Nephron (organoid): Measurements from ENCODE around the gene KCTD21.

ENCODE experiments used
- H3K27ac Mint-ChIP-seq, 3 experiments: 2 replicates each; pipeline ENCODE4 v1.8.0; 2020; ENCODE audit warnings: mixed read lengths in 3 of 3, mild to moderate bottlenecking in 2 of 3, moderate library complexity in 1 of 3
- H3K27me3 Mint-ChIP-seq: 2 replicates; pipeline ENCODE4 v1.8.0; 2021; ENCODE audit warnings: low read depth, mild to moderate bottlenecking, moderate library complexity, mixed read lengths
- H3K36me3 Mint-ChIP-seq: 2 replicates; pipeline ENCODE4 v1.8.0; 2020; ENCODE audit warnings: low read depth, mixed read lengths
- H3K4me1 Mint-ChIP-seq: 2 replicates; pipeline ENCODE4 v1.8.0; 2020; ENCODE audit warnings: mixed read lengths
- H3K4me3 Mint-ChIP-seq, 3 experiments: 2 replicates each; pipeline ENCODE4 v1.8.0; 2020; ENCODE audit warnings: mild to moderate bottlenecking in 3 of 3, mixed read lengths in 3 of 3, moderate library complexity in 2 of 3
- H3K9me3 Mint-ChIP-seq: 2 replicates; pipeline ENCODE4 v1.8.0; 2020; ENCODE audit warnings: mixed read lengths
- TF ChIP-seq, protein P1 (sequence below), 3 experiments: fragments of 200-600 bp; sonication (generic); IDR thresholded peaks; one replicate each; pipeline ENCODE4 v1.5.0; 2021; ENCODE audit warnings: antibody characterized with exemption in 3 of 3; ENCODE audit not compliant: unreplicated experiment in 3 of 3

The KCTD21 gene

DNA sequence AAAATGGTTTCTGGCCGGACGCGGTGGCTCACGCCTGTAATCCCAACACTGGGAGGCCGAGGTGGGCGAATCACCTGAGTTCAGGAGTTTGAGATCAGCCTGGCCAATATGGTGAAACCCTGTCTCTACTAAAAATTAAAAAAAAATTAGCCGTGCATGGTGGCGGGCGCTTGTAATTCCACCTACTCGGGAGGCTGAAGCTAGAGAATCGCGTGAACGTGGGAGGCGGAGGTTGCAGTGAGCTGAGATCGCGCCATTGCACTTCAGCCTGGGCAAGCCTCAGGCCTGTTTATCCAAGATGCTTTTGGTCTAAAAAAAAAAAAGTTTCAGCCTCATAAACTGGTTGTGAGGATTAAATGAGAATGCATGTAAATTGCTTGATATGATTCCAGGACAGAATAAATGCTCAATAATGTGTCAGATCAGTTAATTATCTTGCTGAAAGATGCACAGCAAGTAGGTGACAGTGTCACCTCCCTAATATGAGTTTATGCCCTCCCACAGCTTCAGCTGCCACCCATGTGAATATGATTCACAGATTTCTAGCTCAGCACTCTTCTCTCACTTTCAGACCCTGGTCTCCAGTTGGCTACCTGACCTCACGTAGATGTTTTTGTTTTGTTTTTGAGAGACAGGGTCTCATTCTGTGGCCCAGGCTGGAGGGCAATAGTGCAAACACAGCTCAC lies 47.9 kb downstream of the KCTD21 start:
- Mint-ChIP-seq H3K27me3 (no peaks in the 10 kb centered on the region), H3K4me3 (peak overlapping the region; percentile 87 to 98 (median 95)), H3K9me3 (no peaks in the 10 kb centered on the region), H3K36me3 (peaks cover 42% of the 10 kb centered on the region), H3K4me1 (peaks cover 40% of the 10 kb centered on the region), H3K27ac (peak overlapping the region in 2 of 3 experiments; percentile 43 to 63)
- TF ChIP-seq, protein P1, sequence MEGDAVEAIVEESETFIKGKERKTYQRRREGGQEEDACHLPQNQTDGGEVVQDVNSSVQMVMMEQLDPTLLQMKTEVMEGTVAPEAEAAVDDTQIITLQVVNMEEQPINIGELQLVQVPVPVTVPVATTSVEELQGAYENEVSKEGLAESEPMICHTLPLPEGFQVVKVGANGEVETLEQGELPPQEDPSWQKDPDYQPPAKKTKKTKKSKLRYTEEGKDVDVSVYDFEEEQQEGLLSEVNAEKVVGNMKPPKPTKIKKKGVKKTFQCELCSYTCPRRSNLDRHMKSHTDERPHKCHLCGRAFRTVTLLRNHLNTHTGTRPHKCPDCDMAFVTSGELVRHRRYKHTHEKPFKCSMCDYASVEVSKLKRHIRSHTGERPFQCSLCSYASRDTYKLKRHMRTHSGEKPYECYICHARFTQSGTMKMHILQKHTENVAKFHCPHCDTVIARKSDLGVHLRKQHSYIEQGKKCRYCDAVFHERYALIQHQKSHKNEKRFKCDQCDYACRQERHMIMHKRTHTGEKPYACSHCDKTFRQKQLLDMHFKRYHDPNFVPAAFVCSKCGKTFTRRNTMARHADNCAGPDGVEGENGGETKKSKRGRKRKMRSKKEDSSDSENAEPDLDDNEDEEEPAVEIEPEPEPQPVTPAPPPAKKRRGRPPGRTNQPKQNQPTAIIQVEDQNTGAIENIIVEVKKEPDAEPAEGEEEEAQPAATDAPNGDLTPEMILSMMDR (IDR thresholded peaks at IDR 0.05; ENCODE audit: unreplicated experiment in 3 of 3) = no peak

DNA sequence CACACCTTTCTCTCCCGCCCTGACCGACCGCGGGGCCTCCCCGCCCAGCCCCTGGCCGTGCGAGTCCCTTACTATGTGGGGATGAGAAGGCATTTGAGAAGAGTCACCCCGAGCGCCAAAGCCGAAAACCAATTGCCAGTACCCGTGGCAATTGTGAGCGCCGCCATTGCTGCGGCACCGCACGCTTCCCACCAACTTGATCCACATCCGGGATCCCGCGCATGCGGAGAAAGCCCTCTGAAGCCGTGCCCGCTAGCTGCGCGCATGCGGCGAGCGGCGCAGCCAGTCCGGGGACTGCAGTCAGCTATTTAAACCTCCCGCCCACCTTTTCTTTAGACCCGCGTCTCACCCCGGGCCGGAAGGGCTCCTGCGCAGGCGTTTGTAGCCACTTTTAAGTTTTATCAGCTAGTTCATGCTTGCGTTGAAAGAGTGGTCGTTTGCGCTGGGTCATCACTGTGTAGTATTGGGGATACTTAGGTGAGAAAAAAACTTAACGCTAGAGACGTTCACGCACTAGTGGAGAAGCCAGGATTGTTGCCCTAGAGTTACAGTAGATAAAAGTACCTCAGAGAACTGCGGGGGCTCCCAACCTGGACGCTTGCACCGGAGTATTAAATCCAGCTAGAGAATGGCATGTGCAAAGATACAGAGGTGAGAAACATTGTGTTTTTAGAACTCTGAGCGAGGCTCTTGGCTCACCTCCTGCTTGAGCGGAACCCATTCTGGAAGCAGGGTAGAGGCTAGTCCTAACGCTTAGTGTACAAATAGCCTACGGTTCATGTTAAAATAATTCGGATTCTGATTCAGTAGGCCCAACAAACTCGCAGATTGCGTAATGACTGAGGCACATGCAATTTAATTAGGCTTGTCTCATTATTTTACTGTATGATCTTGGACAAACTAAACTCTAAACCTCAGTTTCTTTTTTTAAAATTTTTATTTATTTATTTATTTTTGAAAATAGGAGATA lies 48.7 kb downstream of the KCTD21 start, which contains the start of gene ALG8:
TSS of gene ALG8 (minus strand) at position 205 of the 970 bp plus-strand sequence. CDS start at position 167, 38 bp downstream.
- H3K36me3 Mint-ChIP-seq = peaks cover 45% of the 10 kb centered on the region
- H3K4me1 Mint-ChIP-seq = peaks cover 40% of the 10 kb centered on the region
- TF ChIP-seq, protein P1 (IDR thresholded peaks at IDR 0.05; ENCODE audit: unreplicated experiment in 3 of 3) = no peak
- peak within 1 kb of the TSS; percentile 81 to 96 (median 91) for H3K27ac Mint-ChIP-seq
- H3K9me3 Mint-ChIP-seq = peaks cover under 1% of the 10 kb centered on the region
- H3K27me3 Mint-ChIP-seq = no peaks in the 10 kb centered on the region
- H3K4me3 Mint-ChIP-seq = peak within 1 kb of the TSS; percentile 94 to 98 (median 95)

DNA sequence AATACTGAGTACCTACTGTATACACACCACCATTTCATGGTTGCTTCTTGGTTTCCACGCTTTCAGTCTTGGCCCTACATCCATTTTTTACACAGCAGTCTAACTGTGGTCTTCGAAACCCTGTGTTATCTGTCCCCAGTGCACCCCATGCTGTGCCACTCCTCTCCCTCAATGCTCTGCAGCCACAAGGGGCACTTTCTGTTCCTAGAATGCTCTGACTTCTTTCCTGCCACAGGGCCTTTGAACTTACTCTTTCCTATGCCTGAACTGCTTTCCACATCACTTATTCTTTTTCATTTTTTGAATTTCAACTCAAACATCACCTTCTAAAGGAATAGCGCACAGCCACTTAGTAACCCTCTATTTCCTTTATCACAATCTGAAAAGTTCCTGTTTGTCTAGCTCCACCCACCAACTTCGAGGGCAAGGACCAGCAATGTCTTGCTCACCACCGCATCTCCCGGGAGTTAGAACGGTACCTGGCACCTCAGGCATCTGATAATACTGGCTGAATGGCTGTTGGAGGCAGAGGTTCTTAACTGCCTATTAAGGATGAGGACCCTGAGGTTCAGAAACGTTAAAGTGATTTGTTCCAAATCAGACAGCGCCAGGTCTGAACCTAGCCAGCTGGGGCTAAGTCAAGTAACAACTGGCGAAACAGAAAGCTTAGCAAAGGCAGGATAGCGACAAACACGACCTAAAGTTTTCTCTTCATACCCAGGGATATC lies 49.6 kb downstream of the KCTD21 start:
- peaks cover 37% of the 10 kb centered on the region for H3K4me1 Mint-ChIP-seq
- peaks cover 47% of the 10 kb centered on the region for H3K36me3 Mint-ChIP-seq
- TF ChIP-seq, protein P1 (IDR thresholded peaks at IDR 0.05; ENCODE audit: unreplicated experiment in 3 of 3) = no peak
- no peaks in the 10 kb centered on the region for H3K27me3 Mint-ChIP-seq
- peak overlapping the region; percentile 94 to 98 (median 95) for H3K4me3 Mint-ChIP-seq
- peak overlapping the region; percentile 81 to 96 (median 91) for H3K27ac Mint-ChIP-seq
- H3K9me3 Mint-ChIP-seq = peaks cover 2% of the 10 kb centered on the region

DNA sequence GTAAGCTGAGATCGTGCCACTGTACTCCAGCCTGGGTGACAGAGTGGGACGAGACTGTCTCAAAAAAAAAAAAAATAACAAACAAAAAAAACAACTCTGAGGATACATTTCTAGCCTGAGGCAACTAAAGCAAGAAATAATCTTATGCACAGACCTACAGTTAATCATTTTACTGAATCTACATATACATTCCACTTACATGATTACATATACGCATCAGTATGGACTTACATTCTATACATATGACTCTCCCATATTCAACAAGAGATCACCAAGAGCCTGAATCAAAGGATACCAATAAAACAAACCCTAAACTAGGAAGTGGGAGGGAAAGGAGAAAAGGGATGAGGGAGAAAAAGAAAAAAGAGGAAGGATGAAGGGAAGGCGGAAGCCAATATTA lies 50.1 kb downstream of the KCTD21 start:
- H3K4me1 Mint-ChIP-seq = peaks cover 35% of the 10 kb centered on the region
- H3K27ac Mint-ChIP-seq = peak overlapping the region; percentile 62 to 81 (median 68)
- H3K36me3 Mint-ChIP-seq = peaks cover 48% of the 10 kb centered on the region
- H3K9me3 Mint-ChIP-seq = peaks cover 2% of the 10 kb centered on the region
- TF ChIP-seq, protein P1 (IDR thresholded peaks at IDR 0.05; ENCODE audit: unreplicated experiment in 3 of 3) = no peak
- H3K4me3 Mint-ChIP-seq = peak overlapping the region; percentile 94 to 98 (median 95)
- no peaks in the 10 kb centered on the region for H3K27me3 Mint-ChIP-seq

DNA sequence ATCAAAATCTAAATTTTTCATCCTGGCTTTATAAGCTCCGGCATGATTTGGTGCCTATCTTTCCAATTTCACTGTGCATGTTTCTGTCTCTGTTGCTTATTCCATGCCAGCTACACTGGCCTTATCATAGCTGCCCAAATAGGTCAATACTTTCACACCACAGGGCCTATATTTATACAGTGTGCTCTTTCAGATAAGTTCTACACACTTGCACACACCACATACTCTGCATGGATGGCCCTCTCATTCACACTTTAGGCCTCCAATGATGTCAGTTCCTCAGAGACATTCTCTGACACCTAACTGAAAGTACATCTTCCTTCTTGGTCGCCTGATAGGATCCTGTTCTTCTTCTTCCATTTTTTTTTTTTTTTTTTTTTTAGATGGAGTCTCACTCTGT lies 56.0 kb downstream of the KCTD21 start:
- no peaks in the 10 kb centered on the region for H3K27me3 Mint-ChIP-seq
- TF ChIP-seq, protein P1 (IDR thresholded peaks at IDR 0.05; ENCODE audit: unreplicated experiment in 3 of 3) = no peak

More for the DNA sequence above, 56.0 kb downstream of the KCTD21 start:
- Mint-ChIP-seq H3K36me3 (peaks cover 36% of the 10 kb centered on the region), H3K9me3 (peaks cover 2% of the 10 kb centered on the region), H3K27ac (no peak overlapping the region), H3K4me3 (no peak overlapping the region), H3K4me1 (peaks cover 6% of the 10 kb centered on the region)
